ENCODE data around the gene TMCC3.
A peak's percentile ranks its signal among the peaks of the same experiment; 100 is the strongest.
"Not testable (repeated sequence)": the region's sequence is repeated elsewhere in the genome, so short reads cannot be mapped to it uniquely, and the experiment has no call there.

Gene TMCC3, protein sequence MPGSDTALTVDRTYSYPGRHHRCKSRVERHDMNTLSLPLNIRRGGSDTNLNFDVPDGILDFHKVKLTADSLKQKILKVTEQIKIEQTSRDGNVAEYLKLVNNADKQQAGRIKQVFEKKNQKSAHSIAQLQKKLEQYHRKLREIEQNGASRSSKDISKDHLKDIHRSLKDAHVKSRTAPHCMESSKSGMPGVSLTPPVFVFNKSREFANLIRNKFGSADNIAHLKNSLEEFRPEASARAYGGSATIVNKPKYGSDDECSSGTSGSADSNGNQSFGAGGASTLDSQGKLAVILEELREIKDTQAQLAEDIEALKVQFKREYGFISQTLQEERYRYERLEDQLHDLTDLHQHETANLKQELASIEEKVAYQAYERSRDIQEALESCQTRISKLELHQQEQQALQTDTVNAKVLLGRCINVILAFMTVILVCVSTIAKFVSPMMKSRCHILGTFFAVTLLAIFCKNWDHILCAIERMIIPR

DNA sequence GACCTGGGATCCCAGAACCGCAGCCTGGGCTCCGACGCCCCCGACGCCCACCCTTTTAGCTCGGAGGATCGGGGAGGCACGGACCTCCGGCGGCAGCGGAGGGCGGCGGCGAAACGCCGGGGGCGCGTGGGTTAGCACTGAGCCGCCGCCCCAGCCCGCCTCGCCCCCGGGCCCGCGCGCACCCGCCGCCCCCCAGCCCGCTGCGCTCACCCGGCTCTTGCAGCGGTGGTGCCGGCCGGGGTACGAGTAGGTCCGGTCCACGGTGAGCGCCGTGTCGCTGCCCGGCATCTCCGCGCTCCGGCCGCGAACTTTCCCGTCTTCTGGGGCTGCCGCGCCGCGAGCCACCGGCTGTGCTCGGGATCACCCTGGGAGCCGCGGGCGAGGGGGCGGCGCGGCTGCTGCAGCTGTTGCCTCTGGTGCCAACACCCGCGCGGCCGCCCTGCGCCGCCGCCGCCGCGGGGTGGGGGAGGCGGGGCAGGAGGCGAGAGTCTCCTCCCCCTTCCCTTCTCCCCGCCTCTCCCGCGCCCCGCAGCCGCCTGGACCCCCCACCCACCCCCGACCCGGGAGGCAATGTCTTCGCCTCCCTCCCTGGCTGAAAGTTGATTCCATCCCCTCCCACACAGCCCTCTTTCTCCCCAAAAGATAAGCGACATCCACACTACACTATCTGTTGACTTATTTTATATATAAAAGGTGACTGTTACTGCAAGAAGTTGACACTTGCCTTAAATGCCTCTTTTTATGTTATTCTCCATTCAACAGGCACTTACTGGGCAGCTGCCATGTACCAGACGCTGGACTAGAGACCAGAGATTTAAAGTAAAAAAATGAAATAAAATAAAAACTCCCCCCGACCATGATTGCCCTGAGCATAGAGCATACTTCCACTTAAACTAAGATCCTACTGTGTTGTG lies at the start of gene TMCC3:
Gene TMCC3 (minus strand): TSS at position 415 of the 914 bp plus-strand sequence. CDS start 127 bp downstream, at position 288.
- DNase-seq = no peak

DNA sequence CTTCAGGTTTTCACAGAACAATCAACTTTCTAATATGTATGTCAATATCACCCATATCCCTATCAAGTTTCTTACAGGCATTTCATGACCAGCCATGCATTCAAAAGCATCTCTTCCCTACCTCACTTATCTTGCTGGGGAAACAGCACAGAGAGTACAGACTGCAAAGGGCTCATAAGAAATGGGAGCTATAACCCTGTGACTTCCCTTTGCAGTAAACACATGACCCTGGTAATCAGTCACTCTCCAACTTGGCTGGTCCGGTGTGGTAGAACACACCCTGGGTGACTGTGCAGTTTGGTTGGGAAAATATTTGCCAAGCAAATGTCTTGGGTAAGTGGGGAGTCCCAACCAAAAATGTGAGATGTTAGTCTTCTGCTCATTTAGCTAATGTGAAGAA lies 49.4 kb upstream of the TMCC3 start:
- no peak for DNase-seq

DNA sequence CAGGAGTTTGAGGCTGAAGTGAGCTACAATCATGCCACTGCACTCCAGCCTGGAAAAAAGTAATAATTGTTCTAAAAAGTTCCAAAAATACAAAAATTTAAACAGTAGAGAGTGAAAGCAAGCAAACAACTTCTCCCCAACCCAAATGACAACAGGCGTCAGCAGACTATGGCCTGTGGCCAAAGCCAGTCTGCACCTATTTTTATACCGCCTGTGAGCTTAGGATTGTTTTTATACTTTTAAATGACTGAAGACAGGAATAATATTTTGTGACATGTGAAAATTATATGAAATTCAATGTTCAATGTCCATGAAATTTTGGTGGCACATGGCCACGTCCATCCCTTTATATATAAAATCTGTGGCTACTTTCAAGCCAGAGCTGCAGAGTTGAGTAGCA lies 48.2 kb upstream of the TMCC3 start:
- DNase-seq = no peak

DNA sequence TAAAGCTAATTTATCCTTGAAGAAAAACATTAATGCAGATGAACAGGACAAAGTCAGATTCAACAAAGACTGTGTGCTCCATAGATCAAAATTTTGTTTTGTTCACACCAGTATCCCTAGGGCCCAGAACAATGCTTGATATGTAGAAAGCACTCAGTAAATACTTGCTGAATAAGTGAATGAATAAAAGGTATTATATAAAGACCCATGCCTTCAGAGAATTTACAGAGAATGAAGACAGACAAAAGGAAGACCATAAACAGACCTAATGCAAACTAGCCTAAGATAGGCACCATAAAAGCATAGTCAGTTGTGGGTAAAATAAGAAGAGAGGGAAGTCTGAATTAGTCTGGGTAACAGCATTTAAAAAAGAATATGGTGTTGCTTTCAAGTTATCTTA lies 47.3 kb upstream of the TMCC3 start:
- no peak for DNase-seq

DNA sequence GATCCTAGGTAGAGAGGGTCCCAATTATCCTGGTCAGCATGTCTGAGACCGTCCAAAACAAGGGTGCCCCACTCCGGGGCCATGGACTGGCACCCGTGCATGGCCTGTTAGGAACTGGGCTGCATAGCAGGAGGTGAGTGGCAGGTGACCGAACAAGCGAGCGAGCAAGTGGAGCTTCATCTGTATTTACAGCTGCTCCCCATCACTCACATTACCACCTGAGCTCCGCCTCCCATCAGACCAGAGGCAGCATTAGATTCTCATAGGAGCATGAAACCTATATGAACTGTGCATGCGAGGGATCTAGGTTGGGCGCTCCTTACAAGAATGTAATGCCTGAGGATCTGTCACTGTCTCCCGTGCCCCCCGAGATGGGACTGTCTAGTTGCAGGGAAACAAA lies 44.4 kb upstream of the TMCC3 start:
- no peak for DNase-seq

DNA sequence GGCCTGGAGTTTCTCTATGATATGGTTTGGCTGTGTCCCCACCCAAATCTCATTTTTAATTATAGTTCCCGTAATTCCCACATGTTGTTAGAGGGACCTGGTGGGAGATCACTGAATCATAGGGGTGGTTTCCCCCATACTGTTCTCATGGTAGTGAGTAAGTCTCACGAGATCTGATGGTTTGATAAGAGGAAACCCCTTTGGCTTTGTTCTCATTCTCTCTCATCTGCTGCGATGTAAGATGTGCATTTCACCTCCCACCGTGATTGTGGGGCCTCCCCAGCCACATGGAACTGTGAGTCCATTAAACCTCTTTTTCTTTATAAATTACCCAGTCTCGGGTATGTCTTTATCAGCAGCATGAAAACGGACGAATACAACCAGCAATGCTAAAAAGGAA lies 42.5 kb upstream of the TMCC3 start:
- DNase-seq = not testable (repeated sequence)

DNA sequence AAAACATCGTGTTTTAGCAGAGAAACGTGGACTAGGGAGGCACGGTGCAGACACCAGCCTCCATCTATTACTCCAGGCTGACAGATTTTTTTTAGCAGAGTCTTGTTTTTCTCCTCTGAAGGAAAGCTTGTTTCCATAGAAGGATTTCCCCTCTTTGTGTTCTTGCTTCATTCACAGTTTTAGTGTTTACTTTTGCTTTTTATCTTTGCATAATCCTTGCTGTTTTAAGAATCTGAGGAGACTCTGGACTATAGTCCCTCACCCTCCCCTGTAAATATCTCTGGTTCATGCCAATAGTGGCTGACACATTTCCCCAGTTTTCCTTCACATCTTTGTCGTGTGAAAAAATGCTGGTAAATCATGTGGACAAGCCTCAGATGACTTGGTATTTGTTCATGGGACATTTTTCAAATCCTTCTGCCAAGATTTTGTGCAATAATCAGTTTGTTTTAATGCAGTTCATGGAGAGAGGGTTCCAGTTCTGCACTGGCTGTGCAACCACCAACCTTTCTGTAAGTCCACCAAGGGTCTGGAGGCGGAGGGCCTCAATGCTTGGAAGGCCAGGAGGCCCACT lies 39.9 kb upstream of the TMCC3 start:
- no peak for DNase-seq

DNA sequence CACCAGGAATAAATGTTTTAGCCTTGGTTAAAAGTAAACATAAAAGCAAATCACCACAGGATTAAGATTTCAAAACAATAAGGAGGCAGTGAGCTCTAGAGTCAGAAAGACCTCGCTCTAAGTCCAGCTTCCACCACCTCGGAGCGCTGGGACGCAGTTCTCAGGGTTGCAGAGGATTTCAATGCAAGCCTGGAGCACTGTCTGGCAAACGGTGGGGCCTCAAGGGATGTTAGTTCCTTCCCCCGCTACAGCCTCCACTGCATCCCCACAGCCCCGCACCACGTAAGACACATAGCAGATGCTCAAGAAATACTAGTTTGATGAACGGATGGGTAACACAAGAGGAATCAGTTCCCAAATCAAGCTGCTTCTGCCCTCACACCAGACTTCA lies 39.3 kb upstream of the TMCC3 start:
- DNase-seq = no peak

DNA sequence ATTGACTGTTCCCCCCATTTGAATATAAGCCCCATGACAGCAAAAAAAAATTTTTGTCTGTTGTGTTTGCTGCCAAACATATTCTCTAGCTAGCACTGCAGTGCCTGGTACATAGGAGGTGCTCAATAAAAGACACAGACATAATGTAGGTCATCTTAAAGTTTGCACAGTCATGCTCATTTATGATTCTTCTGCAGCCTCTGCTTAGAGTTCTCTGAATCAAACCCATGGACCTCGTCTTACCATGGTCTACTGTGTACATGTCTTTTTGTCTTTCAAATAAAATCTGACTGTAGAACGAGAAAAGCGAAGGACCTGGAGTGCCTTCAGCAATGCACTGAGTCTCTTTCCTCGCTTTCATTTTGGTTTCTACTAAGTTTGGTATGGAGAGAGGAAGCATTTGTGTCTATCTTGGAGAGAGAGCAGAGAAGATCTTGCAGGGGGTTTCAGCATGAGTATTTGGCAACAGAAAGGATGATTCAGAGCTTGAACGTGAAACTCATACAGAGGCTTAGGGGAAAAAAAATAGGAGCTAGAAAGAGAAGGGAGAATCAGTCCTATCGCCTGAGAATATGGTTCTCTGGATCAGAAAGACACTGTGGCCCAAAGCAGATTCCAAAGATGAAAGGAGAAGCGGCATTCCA lies 38.8 kb upstream of the TMCC3 start:
- DNase-seq = no peak

DNA sequence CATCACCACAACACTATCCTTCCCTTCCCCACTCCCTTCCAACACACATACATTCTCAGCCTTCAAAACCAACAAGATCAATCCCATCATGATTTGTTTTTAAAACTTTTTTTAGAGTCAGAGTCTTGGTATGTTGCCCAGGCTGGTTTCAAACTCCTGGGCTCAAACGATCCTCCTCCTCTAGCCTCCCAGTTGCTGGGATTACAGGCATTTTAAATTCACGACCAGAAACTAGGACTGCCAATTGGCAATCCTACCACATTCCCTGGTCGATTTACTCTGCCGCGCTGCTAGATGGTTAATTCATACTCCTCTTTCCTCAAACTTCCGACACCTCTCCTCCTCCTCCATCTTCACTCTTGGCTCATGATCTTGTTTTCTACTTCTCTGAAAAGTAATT lies 37.5 kb upstream of the TMCC3 start:
- no peak for DNase-seq

DNA sequence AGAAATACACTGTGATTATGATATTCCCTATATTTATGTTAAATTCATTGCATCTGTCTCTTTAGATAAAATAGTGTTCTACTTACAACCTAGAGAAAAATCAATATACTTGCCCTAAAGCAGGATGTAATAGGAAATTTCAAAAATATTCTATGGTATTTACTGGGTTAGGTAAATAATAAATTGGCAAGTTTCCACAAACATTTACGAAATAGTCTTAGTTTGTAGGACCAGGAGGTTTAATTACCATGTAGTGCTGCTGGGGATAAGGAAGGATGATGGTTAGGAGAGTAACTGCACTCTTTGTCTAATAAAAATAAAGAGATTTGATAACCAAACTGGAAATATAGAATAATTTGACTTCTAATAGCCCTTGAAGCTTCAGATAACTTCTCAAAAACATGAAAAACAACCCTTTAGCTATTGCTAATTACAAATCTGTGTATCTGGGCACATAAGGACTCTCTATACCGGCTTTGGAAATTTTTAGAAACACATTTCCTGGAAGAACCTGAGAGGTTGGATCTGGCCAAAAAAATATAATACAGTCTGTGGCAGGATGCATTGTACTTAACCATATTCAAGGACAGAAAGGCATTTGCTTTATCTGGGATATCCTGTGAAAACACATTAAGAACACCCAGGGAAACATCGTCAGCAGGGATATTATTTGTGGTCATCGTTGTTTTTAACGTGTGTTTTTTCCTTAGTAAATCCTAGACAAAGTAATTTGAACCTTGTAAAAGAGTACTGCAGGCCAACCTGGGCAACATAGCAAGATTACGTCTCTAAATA lies 36.7 kb upstream of the TMCC3 start:
- no peak for DNase-seq

DNA sequence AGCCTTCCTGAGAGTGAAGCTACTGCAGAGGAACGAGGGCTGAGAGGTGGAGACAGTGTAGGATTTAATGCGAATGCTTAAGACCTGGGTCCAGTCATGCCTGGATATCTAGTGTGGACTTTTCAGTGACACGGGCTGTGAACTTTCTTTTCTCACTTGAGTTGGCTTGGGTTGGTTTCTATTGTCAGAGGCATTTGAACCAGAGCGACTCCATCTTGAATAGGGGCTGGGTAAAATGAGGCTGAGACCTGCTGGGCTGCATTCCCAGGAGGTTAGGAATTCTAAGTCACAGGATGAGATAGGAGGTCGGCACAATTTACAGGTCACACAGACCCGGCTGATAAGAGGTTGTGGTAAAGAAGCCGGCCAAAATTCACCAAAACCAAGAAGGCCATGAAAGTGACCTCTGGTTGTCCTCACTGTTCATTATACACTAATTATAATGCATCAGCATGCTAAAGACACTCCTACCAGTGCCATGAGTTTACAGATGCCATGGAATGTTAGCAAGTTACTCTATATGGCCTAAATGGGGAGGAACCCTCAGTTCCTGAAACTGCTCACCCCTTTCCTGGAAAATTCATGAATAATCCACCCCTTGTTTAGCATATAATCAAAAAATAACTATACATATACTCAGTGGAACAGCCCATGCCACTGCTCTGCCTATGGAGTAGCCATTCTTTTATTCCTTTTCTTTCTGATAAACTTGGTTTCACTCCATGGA lies 34.2 kb upstream of the TMCC3 start:
- no peak for DNase-seq

DNA sequence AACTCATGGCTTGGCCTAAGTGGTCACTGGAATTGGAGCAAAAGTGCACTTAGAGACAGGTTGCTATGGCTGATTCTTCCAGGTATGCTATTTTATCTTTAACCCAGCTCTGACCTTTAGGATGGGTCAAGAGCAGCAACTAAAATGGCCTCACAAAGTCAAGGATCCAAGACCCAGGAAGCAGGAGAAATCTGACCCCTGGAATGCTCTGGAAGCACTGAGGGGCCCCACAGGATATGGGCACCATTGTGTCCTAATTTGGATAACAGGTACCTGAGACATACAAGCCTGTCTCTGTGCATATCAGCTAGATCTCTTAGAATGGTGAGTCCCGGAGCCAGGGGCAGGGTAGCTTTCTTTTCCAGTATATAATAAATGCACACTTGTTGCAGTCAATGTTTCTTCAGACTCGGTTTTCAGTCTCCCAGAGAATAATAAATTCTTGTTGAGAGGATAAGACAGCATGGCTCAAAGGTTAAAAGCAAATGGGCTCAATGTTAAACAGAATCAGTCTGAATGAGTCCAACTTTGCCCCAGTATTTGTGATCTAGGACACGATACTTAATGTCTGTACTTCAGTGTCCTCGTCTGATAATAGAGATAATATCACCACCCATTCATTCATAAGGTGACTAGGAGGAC lies 29.3 kb upstream of the TMCC3 start:
- no peak for DNase-seq

DNA sequence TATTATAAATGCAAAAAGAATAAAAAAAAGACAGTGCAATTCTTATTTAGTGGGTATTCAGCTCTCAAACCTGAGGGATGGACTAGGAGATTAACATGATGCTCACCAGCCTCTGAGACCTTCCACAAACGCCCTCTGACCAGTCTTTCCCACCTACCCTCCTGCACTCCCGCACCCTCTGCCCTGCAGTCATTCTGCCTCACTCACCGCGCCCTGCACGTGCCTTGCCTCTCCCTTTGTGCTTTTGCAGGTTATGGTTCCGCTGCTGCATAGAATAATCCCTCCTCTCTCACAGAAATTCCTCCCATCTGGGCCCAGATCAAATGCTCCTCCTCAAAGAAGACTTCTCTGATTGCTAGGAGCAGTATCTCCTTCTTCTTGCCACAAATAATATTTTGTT lies 28.5 kb upstream of the TMCC3 start:
- no peak for DNase-seq

DNA sequence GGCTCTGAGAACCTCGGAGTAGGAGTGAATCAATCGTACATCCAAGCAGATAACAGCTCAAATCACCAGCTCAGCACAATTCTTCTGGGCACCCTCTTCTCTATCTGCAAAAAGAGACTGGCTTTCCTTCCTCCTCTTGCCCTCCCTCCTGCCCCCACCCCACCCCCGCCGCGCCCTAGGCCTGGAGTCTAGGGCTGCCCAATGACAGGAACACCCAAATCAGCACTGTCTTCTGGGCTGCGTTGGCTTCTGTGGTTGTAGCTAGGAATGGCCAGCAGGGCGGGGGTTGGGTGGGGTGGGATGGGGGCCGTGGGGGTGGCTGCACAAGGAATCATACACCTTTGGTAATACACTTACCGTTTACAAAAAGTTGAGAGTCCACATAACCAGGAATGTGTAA lies 28.0 kb upstream of the TMCC3 start:
- no peak for DNase-seq

DNA sequence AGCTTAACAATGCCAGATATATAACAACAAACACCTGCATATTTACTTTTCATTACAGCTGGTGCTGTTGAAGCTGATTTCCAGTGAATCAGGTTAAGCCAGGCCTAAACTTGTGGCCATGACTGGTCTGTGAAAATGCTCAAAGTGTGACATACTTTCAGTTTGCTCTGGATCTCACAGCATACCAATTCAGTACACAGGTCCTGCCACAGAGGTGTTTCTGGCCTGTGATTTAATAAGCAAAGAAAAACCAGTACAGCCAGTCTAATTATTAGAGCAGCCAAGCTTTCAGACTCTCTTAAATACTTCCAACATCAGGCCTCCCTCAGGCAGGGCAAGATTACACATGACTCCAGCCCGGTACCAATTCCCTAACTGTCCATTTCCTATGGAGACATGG lies 27.4 kb upstream of the TMCC3 start:
- DNase-seq = no peak

DNA sequence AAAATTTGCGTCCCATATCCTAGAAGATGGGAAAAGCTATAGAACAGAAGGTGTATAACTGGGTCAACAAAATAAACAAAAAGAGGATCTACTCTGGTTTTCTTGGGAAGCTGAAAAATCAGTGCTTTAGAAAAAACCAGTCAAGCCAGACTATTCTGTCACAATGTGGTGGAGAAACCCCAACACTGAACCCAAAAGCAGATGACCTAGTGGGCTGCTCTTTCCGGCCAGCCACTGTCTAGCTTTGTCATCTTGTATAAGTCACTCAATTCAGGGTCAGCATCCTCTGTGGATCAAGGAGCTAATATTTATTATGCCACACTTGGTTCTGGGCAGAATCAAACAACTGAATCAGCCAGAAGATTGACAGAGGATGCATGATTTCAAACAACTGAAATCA lies 26.6 kb upstream of the TMCC3 start:
- no peak for DNase-seq

DNA sequence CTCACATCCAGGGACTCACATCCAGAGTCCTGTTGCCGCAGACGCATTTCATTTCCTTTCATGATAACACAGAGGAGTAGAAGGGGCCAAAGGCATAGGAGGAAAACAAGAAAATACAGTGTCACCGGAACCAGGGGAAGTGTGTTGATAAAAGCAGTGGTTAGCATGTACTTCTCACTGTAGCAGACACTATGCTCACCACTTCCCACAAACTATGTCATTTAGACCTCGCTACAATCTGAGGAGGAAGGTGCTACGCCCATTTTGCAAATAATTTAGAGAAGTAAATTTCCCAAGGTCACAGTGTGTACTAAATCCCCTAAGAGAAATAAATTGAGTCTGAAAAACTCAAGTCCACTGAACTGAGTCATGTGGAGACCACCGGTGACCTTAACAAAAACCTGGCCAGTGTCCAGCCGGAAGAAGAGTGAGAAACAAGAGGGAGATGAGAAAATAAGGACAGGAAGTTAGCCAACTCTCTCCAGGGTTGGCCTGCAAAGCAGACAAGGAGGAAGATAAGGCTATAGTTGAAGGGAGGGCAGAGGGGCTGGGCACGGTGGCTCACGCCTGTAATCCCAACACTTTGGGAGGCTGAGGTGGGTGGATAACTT lies 25.8 kb upstream of the TMCC3 start:
- peak; percentile 90 for DNase-seq

DNA sequence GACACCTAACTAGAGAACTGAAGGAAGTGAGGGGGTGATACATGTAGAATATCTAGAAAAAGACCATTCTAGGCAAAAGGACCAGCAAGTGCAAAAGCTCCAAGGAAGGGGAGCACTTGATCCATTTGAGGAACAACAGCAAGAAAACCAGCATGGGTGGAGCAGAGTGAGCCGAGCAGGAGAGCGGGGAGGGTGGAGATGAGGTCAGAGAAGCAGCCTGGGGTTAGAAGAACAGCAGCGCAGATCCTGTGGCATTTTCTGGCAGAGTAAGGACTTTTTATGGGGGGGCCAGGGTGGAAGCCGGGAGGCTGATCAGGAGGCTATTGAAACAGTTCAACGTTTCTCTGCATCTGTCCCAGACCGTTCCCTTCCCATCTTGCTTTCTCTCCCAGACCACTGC lies 24.5 kb upstream of the TMCC3 start:
- no peak for DNase-seq

DNA sequence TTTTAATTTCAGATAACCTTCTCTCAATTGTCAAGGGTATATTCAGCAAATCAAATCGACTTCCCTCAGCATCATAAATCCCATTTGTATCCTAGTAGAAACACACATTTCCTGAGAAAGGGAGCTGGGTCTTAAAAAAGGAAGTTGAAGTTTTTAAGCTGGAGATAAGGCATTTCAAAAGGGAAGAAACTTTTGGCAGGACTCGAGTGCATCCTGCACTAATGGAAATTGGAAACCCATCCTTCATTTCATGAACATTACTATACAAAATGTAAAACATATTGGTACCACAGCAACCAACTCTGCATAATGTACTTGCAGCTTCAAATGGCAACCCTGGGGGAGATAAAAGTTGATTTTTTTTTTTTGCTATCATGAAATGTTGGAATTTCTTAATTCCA lies 23.7 kb upstream of the TMCC3 start:
- DNase-seq = no peak

DNA sequence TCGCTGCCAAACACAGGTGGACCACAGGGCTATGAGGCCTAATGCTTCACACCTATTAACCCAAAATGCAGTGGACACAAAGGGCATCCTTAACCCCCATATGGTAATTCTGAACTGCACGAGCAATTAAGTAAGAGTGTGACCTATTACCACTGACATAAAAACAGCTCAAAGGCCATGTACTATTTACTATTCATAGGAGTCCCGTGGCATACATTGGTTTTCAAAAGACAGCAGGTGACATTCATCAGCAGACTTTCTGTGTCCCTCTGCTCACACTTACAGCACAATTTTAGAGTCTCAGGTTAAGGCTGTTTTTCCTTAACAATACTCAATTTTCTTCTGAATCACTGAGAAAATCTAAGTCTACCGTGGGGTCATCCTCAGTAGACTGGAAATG lies 23.1 kb upstream of the TMCC3 start:
- DNase-seq = no peak
